ENCODE measurements around the gene CD58. TPM values are rescaled to one million over a fixed set of nuclear protein-coding genes. Genes with fewer than 3 reads are reported as not detected.

CD58 gene
- total and polyA plus RNA-seq, 9 of the 15 experiments (the other 6 are each of a cell fraction or from before 2014, with no cell fraction given), result 18.1 to 113 (median 37.4) TPM

DNA sequence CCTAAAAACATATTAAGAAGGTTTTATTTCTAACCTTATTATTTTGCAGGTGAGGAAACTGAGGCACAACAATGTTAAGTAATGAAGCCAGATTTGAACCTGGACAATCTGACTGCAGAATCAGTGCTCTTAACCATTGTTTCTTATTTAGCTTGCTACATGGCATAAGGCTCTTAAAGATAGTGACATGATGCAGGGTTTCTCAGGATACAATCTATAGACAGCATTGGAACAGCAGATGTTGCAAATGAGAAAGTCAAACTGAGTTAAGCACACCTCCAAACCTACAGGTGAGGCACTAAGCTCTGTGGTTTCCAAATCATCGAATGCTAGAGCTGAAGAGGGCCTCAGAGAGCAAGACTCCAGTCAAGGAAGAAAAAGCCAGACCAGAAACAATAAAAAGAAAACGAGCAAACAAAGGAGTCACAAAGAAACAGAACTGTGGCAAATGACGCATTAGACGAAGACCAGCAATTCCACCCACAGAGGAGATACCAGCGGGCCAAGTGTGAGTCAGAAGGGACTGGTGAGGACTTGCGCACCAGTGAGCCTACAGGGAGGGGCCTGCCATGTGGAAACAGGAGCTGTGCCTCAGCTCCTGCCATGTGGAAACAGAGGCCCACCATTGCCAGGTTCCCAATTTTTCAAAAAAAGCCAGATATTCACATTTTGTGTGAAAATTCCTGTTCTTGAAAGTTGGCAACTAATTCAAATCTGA is 14.4 kb downstream of the CD58 start (continued):
- TF ChIP-seq, protein P1, sequence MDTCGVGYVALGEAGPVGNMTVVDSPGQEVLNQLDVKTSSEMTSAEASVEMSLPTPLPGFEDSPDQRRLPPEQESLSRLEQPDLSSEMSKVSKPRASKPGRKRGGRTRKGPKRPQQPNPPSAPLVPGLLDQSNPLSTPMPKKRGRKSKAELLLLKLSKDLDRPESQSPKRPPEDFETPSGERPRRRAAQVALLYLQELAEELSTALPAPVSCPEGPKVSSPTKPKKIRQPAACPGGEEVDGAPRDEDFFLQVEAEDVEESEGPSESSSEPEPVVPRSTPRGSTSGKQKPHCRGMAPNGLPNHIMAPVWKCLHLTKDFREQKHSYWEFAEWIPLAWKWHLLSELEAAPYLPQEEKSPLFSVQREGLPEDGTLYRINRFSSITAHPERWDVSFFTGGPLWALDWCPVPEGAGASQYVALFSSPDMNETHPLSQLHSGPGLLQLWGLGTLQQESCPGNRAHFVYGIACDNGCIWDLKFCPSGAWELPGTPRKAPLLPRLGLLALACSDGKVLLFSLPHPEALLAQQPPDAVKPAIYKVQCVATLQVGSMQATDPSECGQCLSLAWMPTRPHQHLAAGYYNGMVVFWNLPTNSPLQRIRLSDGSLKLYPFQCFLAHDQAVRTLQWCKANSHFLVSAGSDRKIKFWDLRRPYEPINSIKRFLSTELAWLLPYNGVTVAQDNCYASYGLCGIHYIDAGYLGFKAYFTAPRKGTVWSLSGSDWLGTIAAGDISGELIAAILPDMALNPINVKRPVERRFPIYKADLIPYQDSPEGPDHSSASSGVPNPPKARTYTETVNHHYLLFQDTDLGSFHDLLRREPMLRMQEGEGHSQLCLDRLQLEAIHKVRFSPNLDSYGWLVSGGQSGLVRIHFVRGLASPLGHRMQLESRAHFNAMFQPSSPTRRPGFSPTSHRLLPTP (IDR thresholded peaks at IDR 0.05; ENCODE audit: borderline replicate concordance, extremely low read depth, insufficient read length), result no peak
- no peak for TF ChIP-seq NCOA1 (IDR thresholded peaks at IDR 0.05; ENCODE audit: low read depth)
- TF ChIP-seq SMAD4 (CRISPR knock-in tag; conservative IDR thresholded peaks at IDR 0.05), result 0 out of 2 replicates have a peak, but pooled peaks have one; percentile 37
- no peak for TF ChIP-seq SFPQ (IDR thresholded peaks at IDR 0.05; ENCODE audit: low read depth, low read length)
- no peak for TF ChIP-seq UBTF (IDR thresholded peaks at IDR 0.05; ENCODE audit: borderline replicate concordance in 1 of 2, low read depth in 2 of 2, low read length in 2 of 2)
- no peak for TF ChIP-seq WHSC1 (IDR thresholded peaks at IDR 0.05; ENCODE audit: low read length)
- TF ChIP-seq CBX2 (IDR thresholded peaks at IDR 0.05; ENCODE audit: insufficient read depth, low read length, poor library complexity, severe bottlenecking), result no peak
- no peak for TF ChIP-seq NFE2 (IDR thresholded peaks at IDR 0.05; ENCODE audit: low read depth)
- TF ChIP-seq ZBED1 (IDR thresholded peaks at IDR 0.05), result no peak
- TF ChIP-seq RBM22 (IDR thresholded peaks at IDR 0.05; ENCODE audit: low read depth, low read length, poor library complexity, severe bottlenecking), result no peak
- TF ChIP-seq PTRF (tag; IDR thresholded peaks at IDR 0.05), result no peak
- TF ChIP-seq ATF7 (IDR thresholded peaks at IDR 0.05), result no peak; the same call in 1 of the 2 replicates
- no peak for TF ChIP-seq NCOA2 (IDR thresholded peaks at IDR 0.05; ENCODE audit: partially characterized antibody in 2 of 2)
- TF ChIP-seq NFYB (IDR thresholded peaks at IDR 0.05; ENCODE audit: extremely low read depth, insufficient read length), result no peak
- no peak for TF ChIP-seq OTX1 (CRISPR knock-in tag; IDR thresholded peaks at IDR 0.05)
- TF ChIP-seq E2F8 (IDR thresholded peaks at IDR 0.05; ENCODE audit: low read depth, partially characterized antibody), result no peak
- TF ChIP-seq GTF2E2 (tag; IDR thresholded peaks at IDR 0.05), result no peak
